A549 treated with GW870086 at 1 μM for 4 hours (cell line): ENCODE data around the gene VAMP2. TPM values are rescaled to one million over a fixed set of nuclear protein-coding genes. Genes with fewer than 3 reads are reported as not detected.

Experiments
- total RNA-seq: library from RNA; stranded (reverse); fragments of 200-300 nt; extraction: Qiagen RNA extraction; gene quantifications from 5 replicates; pipeline ENCODE4 v1.2.3, GENCODE V29; 2022; ENCODE audit warnings: low read depth

Gene VAMP2
- 21.3 to 31.2 TPM (median 26.8 TPM) in 5 replicates for total RNA-seq

GRCh38 chr17:8162233-8162996, at the start of gene VAMP2:
Gene VAMP2 (minus strand): TSS chr17:8162948. CDS start chr17:8162879, 69 bp downstream.

GRCh38 chr17:8209907-8210760, 47.4 kb upstream of the VAMP2 start, which contains the start of gene AURKB:
Gene AURKB (minus strand): TSS chr17:8210575. CDS start chr17:8210224, 351 bp downstream.

GRCh38 chr17:8189711-8190477, 27.1 kb upstream of the VAMP2 start, which contains the start of gene BORCS6:
Gene BORCS6 (minus strand): TSS chr17:8190180. CDS start chr17:8190140, 40 bp downstream.

GRCh38 chr17:8176197-8176940, 13.6 kb upstream of the VAMP2 start, which contains the start of gene TMEM107:
Gene TMEM107 (minus strand): TSS chr17:8176380. CDS start chr17:8176286, 94 bp downstream.

GRCh38 chr17:8152112-8152775, 10.5 kb downstream of the VAMP2 start, which contains the start of gene PER1:
Gene PER1 (minus strand): TSS chr17:8152404. CDS start chr17:8150706, 1,698 bp downstream.

GRCh38 chr17:8123695-8124349, 38.9 kb downstream of the VAMP2 start, which contains the start of gene HES7:
Gene HES7 (minus strand): TSS chr17:8124106. CDS start chr17:8124084, 22 bp downstream.

GRCh38 chr17:8117980-8118768, 44.6 kb downstream of the VAMP2 start, which contains the start of gene ALOXE3:
Gene ALOXE3 (minus strand): TSS chr17:8118514. CDS start chr17:8117990, 524 bp downstream.

Other genes with a start within 250 kb of the VAMP2 start
- 1.0 to 1.7 TPM (median 1.1 TPM) in 5 replicates for gene RNF227, start 246.7 kb downstream of the VAMP2 start, total RNA-seq
- 1.7 to 2.9 TPM (median 2.0 TPM) in 5 replicates for gene KCNAB3, start 233.1 kb downstream of the VAMP2 start, total RNA-seq
- gene TRAPPC1, start 231.0 kb downstream of the VAMP2 start, total RNA-seq: 298 to 338 TPM (median 306 TPM) in 5 replicates
- gene CNTROB, start 230.7 kb downstream of the VAMP2 start, total RNA-seq: 32.2 to 41.3 TPM (median 38.3 TPM) in 5 replicates
- 0.24 to 0.34 TPM in 2 of 5 replicates, not detected in the others for gene GUCY2D, start 160.3 kb downstream of the VAMP2 start, total RNA-seq
- gene ALOX15B, start 123.9 kb downstream of the VAMP2 start, total RNA-seq: 0.05 to 0.07 TPM in 2 of 5 replicates, not detected in the others
- gene ALOX12B, start 75.2 kb downstream of the VAMP2 start, total RNA-seq: 1.3 to 1.8 TPM (median 1.6 TPM) in 5 replicates
- gene ALOXE3, start 44.4 kb downstream of the VAMP2 start, total RNA-seq: 6.6 to 10.9 TPM (median 7.4 TPM) in 5 replicates
- 2.3 to 3.0 TPM (median 2.9 TPM) in 5 replicates for gene HES7, start 38.8 kb downstream of the VAMP2 start, total RNA-seq
- 22.7 to 29.3 TPM (median 25.0 TPM) in 5 replicates for gene PER1, start 10.5 kb downstream of the VAMP2 start, total RNA-seq
- gene TMEM107, start 13.4 kb upstream of the VAMP2 start, total RNA-seq: 17.5 to 22.1 TPM (median 20.1 TPM) in 5 replicates
- gene BORCS6, start 27.2 kb upstream of the VAMP2 start, total RNA-seq: 5.6 to 8.8 TPM (median 7.6 TPM) in 5 replicates
- gene AURKB, start 47.6 kb upstream of the VAMP2 start, total RNA-seq: 139 to 152 TPM (median 146 TPM) in 5 replicates
- gene CTC1, start 85.1 kb upstream of the VAMP2 start, total RNA-seq: 11.5 to 18.6 TPM (median 15.1 TPM) in 5 replicates
- 41.2 to 50.2 TPM (median 48.6 TPM) in 5 replicates for gene PFAS, start 86.3 kb upstream of the VAMP2 start, total RNA-seq
- gene RANGRF, start 125.7 kb upstream of the VAMP2 start, total RNA-seq: 39.8 to 50.9 TPM (median 44.1 TPM) in 5 replicates
- gene SLC25A35, start 132.5 kb upstream of the VAMP2 start, total RNA-seq: 4.8 to 7.2 TPM (median 6.7 TPM) in 5 replicates
- not detected in 5 replicates for gene ARHGEF15, start 147.3 kb upstream of the VAMP2 start, total RNA-seq
- gene ODF4, start 176.9 kb upstream of the VAMP2 start, total RNA-seq: not detected in 5 replicates
- gene RPL26, start 220.2 kb upstream of the VAMP2 start, total RNA-seq: 3,549 to 4,766 TPM (median 3,710 TPM) in 5 replicates
- gene RNF222, start 234.9 kb upstream of the VAMP2 start, total RNA-seq: not detected in 5 replicates